ELF-1 (cell line): ENCODE results near the gene ARHGEF25.

Experiments used
- DNase-seq: peaks from one replicate; pipeline ENCODE4 v3.0.0-alpha.2; 2016; ENCODE audit warnings: low read depth, low spot score

ARHGEF25 gene

GRCh38 chr12:57621497-57622292 is 10.5 kb downstream of the ARHGEF25 start:
- peak; percentile 69 for DNase-seq

- DNase-seq, result no peak
Measured at GRCh38 chr12:57622293-57623245, 11.3 kb downstream of the ARHGEF25 start.

- no peak for DNase-seq
Measured at GRCh38 chr12:57623385-57623784, 12.2 kb downstream of the ARHGEF25 start.

GRCh38 chr12:57623811-57624390 is 12.7 kb downstream of the ARHGEF25 start:
- DNase-seq, result no peak

- no peak for DNase-seq
Measured at GRCh38 chr12:57624441-57625220, 13.4 kb downstream of the ARHGEF25 start.

- no peak for DNase-seq
Measured at GRCh38 chr12:57625261-57626032, 14.2 kb downstream of the ARHGEF25 start.

GRCh38 chr12:57626111-57626920 is 15.1 kb downstream of the ARHGEF25 start:
- no peak for DNase-seq

- DNase-seq, result no peak
Measured at GRCh38 chr12:57626921-57627445, 15.7 kb downstream of the ARHGEF25 start.

GRCh38 chr12:57627501-57628279 is 16.5 kb downstream of the ARHGEF25 start:
- peak; percentile 18 for DNase-seq

- no peak for DNase-seq
Measured at GRCh38 chr12:57628280-57629191, 17.3 kb downstream of the ARHGEF25 start.

- DNase-seq, result peak; percentile 2
Measured at GRCh38 chr12:57629897-57630471, 18.7 kb downstream of the ARHGEF25 start.

- DNase-seq, result no peak
Measured at GRCh38 chr12:57630891-57631433, 19.7 kb downstream of the ARHGEF25 start.

GRCh38 chr12:57631566-57632072 is 20.4 kb downstream of the ARHGEF25 start:
- DNase-seq, result no peak

GRCh38 chr12:57632073-57632957 is 21.1 kb downstream of the ARHGEF25 start:
- peak; percentile 44 for DNase-seq

- DNase-seq, result peak; percentile 89
Measured at GRCh38 chr12:57632958-57633840, 22.0 kb downstream of the ARHGEF25 start, which contains the start of gene B4GALNT1. Gene B4GALNT1, minus strand, starts transcription at chr12:57633201. Its CDS starts 1,069 bp downstream, at chr12:57632132.
